Measurements from ENCODE around the gene TRAPPC3.

DNA sequence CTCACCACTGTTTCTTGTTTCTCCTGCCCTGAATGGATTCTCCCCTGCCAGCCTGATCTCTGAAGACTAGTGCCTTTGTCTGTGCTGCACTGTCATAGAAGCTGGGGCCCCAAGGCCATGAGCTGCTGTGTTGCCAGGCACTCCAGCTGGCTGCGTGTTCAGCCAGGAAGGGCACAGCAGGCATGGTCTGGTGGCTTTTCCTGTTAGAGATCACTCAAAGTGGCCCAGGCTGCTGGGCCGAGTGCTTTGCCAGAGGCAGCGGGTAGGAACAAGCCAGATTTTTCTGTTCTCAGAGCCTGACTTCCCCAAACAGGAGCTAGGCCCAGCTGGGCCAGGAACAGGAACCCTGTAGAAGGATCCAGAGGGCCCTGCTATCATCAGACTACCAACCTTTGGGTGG, 55.4 kb downstream of the TRAPPC3 start:
- TF ChIP-seq POLR2A (IDR thresholded peaks at IDR 0.05): no peak
- TF ChIP-seq, protein P1, sequence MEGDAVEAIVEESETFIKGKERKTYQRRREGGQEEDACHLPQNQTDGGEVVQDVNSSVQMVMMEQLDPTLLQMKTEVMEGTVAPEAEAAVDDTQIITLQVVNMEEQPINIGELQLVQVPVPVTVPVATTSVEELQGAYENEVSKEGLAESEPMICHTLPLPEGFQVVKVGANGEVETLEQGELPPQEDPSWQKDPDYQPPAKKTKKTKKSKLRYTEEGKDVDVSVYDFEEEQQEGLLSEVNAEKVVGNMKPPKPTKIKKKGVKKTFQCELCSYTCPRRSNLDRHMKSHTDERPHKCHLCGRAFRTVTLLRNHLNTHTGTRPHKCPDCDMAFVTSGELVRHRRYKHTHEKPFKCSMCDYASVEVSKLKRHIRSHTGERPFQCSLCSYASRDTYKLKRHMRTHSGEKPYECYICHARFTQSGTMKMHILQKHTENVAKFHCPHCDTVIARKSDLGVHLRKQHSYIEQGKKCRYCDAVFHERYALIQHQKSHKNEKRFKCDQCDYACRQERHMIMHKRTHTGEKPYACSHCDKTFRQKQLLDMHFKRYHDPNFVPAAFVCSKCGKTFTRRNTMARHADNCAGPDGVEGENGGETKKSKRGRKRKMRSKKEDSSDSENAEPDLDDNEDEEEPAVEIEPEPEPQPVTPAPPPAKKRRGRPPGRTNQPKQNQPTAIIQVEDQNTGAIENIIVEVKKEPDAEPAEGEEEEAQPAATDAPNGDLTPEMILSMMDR (IDR thresholded peaks at IDR 0.05): no peak
